22Rv1 (cell line): ENCODE measurements around the gene TMEM163.

Experiments
- H3K27ac ChIP-seq: fragments of 450-650 bp; 2 replicates; pipeline ENCODE4 v1.5.1; 2017
- ZFX ChIP-seq: fragments of 450-650 bp; IDR thresholded peaks from 2 replicates; pipeline ENCODE4 v1.6.1; 2017; ENCODE audit warnings: antibody characterized with exemption, borderline replicate concordance
- TF ChIP-seq, protein P1 (sequence below): fragments of 450-650 bp; IDR thresholded peaks from 2 replicates; pipeline ENCODE4 v1.5.1; 2017; ENCODE audit warnings: mild to moderate bottlenecking

TMEM163 gene

GRCh38 chr2:134416637-134417036, 302.2 kb downstream of the TMEM163 start:
- no peak overlapping the region for H3K27ac ChIP-seq
- TF ChIP-seq, protein P1, sequence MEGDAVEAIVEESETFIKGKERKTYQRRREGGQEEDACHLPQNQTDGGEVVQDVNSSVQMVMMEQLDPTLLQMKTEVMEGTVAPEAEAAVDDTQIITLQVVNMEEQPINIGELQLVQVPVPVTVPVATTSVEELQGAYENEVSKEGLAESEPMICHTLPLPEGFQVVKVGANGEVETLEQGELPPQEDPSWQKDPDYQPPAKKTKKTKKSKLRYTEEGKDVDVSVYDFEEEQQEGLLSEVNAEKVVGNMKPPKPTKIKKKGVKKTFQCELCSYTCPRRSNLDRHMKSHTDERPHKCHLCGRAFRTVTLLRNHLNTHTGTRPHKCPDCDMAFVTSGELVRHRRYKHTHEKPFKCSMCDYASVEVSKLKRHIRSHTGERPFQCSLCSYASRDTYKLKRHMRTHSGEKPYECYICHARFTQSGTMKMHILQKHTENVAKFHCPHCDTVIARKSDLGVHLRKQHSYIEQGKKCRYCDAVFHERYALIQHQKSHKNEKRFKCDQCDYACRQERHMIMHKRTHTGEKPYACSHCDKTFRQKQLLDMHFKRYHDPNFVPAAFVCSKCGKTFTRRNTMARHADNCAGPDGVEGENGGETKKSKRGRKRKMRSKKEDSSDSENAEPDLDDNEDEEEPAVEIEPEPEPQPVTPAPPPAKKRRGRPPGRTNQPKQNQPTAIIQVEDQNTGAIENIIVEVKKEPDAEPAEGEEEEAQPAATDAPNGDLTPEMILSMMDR = no peak

DNA sequence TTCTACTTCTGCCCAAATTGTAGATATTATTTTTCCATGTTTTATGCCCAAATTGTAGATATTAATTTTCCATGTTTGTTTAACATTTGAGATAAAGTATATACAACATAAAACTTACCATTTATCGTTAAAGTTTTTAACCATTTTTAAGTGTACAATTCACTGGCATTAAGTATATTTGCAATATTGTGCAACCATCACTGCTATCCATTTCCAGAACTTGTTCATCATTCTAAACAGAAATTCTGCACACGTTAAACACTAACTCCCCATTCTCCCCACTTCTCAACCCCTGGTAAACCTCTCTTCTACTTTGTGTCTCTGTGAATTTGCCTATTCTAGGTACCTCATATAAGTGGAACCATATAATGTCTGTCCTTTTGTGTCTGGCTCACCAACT, 302.8 kb downstream of the TMEM163 start:
- no peak for TF ChIP-seq ZFX
- TF ChIP-seq, protein P1 = no peak
- H3K27ac ChIP-seq = no peak overlapping the region

DNA sequence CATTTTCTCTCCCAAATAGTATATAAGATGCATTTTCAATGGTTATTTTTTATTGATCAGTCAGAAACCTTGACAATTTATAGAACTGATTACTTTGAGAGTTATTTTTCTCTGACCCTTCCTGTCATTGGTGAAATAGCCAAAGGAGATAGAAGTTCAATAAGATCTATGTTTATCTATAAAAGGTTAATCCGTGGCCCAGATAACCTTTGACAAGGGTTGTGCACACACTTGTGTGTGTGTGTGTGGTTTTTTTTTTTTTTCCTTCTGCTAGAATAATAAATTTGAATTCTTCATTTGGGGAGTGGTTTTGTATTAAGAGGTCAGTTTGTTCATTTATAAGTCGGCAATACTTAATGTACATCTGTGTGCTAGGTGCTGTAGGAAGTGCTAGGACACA, 304.9 kb downstream of the TMEM163 start:
- H3K27ac ChIP-seq = no peak overlapping the region
- TF ChIP-seq, protein P1 = no peak
- no peak for TF ChIP-seq ZFX

GRCh38 chr2:134413430-134413829, 305.4 kb downstream of the TMEM163 start:
- H3K27ac ChIP-seq = no peak overlapping the region
- TF ChIP-seq ZFX = no peak
- TF ChIP-seq, protein P1 = no peak

GRCh38 chr2:134412639-134412999, 306.2 kb downstream of the TMEM163 start:
- TF ChIP-seq, protein P1 = no peak
- no peak for TF ChIP-seq ZFX
- no peak overlapping the region for H3K27ac ChIP-seq

DNA sequence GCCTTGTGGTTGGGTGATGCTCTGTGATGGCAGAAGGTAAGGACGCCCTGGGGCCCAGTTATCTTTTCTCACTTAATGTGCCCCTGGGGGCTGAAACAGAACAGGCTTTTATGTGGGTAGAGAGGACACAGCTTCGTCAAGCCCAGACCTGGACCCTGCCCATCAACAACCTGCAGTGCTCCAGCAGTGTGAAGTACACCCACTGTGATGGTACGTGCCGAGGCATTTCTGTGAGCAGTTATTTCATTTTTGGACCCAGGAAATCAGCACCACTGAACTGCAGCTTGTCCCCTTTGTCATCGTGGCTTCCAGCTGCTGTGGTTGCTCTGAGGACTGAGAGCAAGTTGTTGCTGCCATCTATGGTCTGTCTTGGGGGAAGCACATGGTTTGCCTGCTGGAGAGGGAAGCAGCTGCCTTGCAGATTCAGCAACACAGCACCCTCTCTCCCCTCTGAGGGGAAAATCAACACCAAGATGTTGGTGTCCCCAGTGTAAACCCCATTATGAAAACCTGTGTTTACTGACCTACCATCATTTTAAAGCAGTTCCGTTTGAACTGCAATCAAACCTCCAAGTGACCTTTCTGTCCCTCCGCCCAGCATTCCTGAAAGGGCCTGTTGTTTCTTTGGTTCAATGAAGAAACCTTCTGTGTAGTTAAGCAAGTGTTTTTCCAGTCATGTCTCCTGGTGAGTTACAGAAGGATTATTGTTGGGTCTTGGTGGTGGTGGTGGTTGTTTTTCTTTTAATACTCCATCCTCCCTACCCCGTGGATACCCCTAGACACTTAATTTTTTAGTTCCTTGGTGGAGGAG, 306.8 kb downstream of the TMEM163 start:
- no peak overlapping the region for H3K27ac ChIP-seq

GRCh38 chr2:134411279-134411827, 307.4 kb downstream of the TMEM163 start:
- no peak overlapping the region for H3K27ac ChIP-seq

More for the DNA sequence above, 306.8 kb downstream of the TMEM163 start:
- TF ChIP-seq ZFX = no peak
- TF ChIP-seq, protein P1 = peak; percentile 30

More at GRCh38 chr2:134411279-134411827, 307.4 kb downstream of the TMEM163 start:
- TF ChIP-seq ZFX = no peak
- TF ChIP-seq, protein P1 = no peak
